H1 (cell line): Measurements from ENCODE around the gene PTPRD.

Source experiments
- RXRA ChIP-seq: IDR thresholded peaks from 2 replicates; pipeline ENCODE4 v1.6.1; 2011; ENCODE audit warnings: low read depth, mild to moderate bottlenecking, low read length, moderate library complexity; ENCODE audit not compliant: insufficient read depth
- TF ChIP-seq, protein P1 (sequence below): IDR thresholded peaks from 2 replicates; pipeline ENCODE4 v1.6.1; 2011; ENCODE audit warnings: low read length, improper control_type of control experiment

DNA sequence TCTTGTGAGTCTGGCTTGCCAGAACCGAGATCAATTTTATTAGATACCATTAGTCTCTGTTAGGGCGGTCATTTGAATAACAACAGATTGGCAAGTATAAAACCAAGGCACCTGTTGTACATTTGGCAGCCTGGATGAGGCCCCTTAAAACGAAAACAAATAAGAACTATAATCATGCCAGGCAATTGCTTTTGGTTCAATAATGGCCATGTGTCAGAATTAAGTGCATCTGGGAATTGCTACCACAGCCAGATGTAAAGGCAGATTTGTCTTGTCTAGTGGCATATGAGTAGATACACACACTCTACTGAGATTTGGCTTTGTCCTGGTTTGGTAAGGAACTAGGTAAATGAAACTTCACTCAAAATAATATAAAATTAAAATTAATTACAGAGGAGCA, 1767.0 kb downstream of the PTPRD start:
- TF ChIP-seq RXRA, result no peak
- TF ChIP-seq, protein P1, sequence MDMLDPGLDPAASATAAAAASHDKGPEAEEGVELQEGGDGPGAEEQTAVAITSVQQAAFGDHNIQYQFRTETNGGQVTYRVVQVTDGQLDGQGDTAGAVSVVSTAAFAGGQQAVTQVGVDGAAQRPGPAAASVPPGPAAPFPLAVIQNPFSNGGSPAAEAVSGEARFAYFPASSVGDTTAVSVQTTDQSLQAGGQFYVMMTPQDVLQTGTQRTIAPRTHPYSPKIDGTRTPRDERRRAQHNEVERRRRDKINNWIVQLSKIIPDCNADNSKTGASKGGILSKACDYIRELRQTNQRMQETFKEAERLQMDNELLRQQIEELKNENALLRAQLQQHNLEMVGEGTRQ, result no peak
